ENCODE data around the gene LRFN4. TPM values are rescaled to one million over a fixed set of nuclear protein-coding genes. Genes with fewer than 3 reads are reported as not detected.

Gene LRFN4
- total RNA-seq, 2 experiments from 2014 or later, result 24.6 to 29.8 TPM

DNA sequence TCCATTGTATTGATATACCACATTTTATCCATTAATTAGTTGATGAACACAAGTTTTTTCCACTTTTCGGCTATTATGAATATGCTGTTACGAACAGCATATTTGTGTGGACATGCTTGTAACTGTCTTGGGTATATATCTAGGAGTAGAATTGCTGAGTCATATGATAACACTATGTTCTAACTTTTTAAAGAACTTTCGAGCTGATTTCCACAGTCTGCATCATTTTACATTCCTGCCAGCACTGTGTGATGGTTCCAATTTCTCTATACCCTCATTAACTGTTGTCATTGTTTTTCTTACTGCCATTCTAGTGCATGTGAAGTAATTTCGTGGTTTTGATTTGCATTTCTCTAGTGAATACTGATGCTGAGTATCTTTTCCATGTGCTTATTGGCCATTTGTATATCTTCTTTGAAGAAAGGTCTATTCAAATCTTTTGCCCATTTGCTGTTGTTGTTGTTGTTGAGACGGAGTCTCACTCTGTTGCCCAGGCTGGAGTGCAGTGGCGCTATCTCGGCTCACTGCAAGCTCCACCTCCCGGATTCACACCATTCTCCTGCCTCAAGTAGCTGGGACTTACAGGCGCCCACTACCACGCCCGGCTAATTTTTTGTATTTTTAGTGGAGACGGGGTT, 21.0 kb upstream of the LRFN4 start:
- ChIA-PET CTCF (interaction anchor here (0.9 to 3.4 kb wide), 2 partner anchors 141 to 143 kb away, joined by 3 to 30 read pairs; no protein-coding TSS in a partner anchor), POLR2A (no interaction called here)
- H3K27ac Mint-ChIP-seq, result no peak overlapping the region
- peaks cover 22% of the 10 kb centered on the region for H3K4me1 Mint-ChIP-seq (ENCODE audit: low read depth)
- no peaks in the 10 kb centered on the region for H3K27me3 Mint-ChIP-seq
- no peaks in the 10 kb centered on the region for H3K9me3 Mint-ChIP-seq
- no peak for DNase-seq
- no peak overlapping the region for H3K4me3 Mint-ChIP-seq
- intact Hi-C loops (cut with micrococcal nuclease), result no loop called here
- H3K36me3 Mint-ChIP-seq, result peaks cover 11% of the 10 kb centered on the region

DNA sequence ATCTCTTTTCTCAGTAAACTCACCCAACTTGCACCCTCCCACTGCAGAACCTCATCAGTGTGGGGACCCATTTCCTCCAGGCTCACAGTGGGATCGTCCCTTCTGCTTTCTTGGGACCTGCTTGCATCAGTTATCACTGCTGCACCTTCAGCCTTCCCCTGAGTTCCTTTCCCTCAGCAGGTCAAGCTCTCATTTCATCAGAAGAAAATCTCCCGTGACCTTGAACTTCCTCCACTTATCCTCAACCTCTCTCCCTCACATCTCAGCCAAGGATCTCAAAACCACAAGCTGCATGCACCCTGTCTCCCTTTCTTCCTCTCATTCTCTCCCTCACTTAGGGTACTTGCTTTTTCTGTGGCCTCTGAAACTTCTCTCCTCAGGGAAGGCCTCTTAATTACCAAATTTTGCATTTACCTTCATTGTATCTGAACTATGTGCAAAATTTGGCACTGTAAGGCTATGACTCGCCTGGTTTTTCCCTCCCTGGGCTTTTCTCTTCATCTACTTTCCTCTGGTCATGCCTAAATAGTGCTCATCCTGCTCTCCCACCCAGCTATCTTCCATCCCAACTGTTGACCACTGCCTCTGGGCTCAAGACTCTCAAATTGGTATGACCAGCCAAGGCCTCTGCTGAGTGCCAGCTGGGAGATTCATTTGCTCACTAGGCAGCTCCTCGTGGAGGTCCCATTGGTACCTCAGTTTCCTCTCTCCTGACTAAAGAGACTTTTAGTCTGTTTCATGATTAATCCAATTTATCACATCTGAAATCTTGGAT, 16.4 kb upstream of the LRFN4 start:
- no peaks in the 10 kb centered on the region for H3K9me3 Mint-ChIP-seq
- intact Hi-C loops (cut with micrococcal nuclease), result loop anchor here (5.0 kb wide), 2 partner anchors 223 to 293 kb away; partner anchors contain the start of genes ACTN3, RBM14 and ZDHHC24
- H3K27me3 Mint-ChIP-seq, result no peaks in the 10 kb centered on the region
- ChIA-PET POLR2A (interaction anchor here (4.4 kb wide), 1 partner anchor 14 kb away, joined by 59 read pairs; no protein-coding TSS in a partner anchor), CTCF (interaction anchor here (0.9 kb wide), 1 partner anchor 146 kb away, joined by 3 read pairs; no protein-coding TSS in a partner anchor)
- peak overlapping the region; percentile 69 for H3K27ac Mint-ChIP-seq
- DNase-seq, result no peak
- H3K4me3 Mint-ChIP-seq, result peak overlapping the region; percentile 28
- peaks cover 30% of the 10 kb centered on the region for H3K36me3 Mint-ChIP-seq
- H3K4me1 Mint-ChIP-seq (ENCODE audit: low read depth), result peaks cover 51% of the 10 kb centered on the region

DNA sequence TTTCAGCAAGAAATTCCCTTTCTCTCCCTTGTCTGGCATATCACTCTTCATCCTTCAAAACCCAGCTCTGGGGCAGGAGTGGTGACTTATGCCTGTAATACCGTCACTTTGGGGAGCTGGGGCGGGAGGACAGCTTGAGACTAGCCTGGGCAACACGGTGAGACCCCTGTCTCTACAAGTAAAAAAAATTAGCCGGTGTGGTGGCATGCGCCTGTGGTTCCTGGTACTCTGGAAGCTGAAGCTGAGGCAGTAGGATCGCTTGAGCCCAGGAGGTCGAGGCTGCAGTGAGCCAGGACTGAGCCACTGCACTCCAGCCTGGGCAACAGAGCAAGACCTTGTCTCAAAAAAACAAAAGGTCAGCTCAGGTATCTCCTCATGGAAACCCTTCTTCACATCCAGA, 15.0 kb upstream of the LRFN4 start:
- ChIA-PET CTCF (interaction anchor here (0.7 to 1.8 kb wide), 11 partner anchors 7 to 478 kb away, joined by 3 to 7 read pairs (median 3); partner anchors contain the start of gene SYT12), POLR2A (interaction anchor here (0.8 to 4.4 kb wide), 6 partner anchors 10 to 362 kb away, joined by 3 to 59 read pairs (median 6); partner anchors contain the start of genes DPP3 and RBM4B)
- no peaks in the 10 kb centered on the region for H3K9me3 Mint-ChIP-seq
- H3K36me3 Mint-ChIP-seq, result peaks cover 32% of the 10 kb centered on the region
- DNase-seq, result no peak
- H3K27me3 Mint-ChIP-seq, result no peaks in the 10 kb centered on the region
- H3K27ac Mint-ChIP-seq, result peak overlapping the region; percentile 93
- peak overlapping the region; percentile 97 for H3K4me3 Mint-ChIP-seq
- intact Hi-C loops (cut with micrococcal nuclease), result loop anchor here (2.0 to 5.0 kb wide), 3 partner anchors 117 to 295 kb away; partner anchors contain the start of genes ACTN3, PC, RBM14 and ZDHHC24
- H3K4me1 Mint-ChIP-seq (ENCODE audit: low read depth), result peaks cover 49% of the 10 kb centered on the region

DNA sequence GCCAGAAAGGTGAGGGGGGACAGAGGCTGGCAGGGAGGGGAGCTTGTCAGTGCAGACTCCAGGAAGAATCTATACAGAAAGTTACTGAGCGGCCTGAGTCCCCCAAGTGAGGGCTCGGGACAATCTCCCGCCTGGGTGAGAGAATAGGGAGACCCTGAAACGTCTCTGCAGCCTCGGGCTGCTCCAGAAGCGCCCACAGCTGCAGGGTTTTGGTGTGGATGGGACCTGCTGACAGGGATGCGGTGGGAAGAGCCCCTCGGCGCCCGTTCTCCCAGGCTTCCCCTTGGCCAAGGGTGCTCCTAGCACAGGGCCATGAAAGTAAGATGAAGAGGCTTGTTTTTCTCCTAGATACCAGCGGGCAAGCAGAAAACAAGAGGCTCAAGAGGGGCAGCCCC, 14.4 kb upstream of the LRFN4 start:
- Mint-ChIP-seq H3K4me1 (ENCODE audit: low read depth) (peaks cover 49% of the 10 kb centered on the region), H3K27ac (peak overlapping the region; percentile 93), H3K27me3 (no peaks in the 10 kb centered on the region), H3K9me3 (no peaks in the 10 kb centered on the region), H3K36me3 (peaks cover 32% of the 10 kb centered on the region), H3K4me3 (peak overlapping the region; percentile 97)
- POLR2A ChIA-PET, result interaction anchor here (0.6 to 4.4 kb wide), 12 partner anchors 8 to 477 kb away, joined by 3 to 59 read pairs (median 4); partner anchors contain the start of genes RBM14, RBM4 and RBM4B
- DNase-seq, result no peak
- intact Hi-C loops (cut with micrococcal nuclease), result loop anchor here (2.0 to 5.0 kb wide), 3 partner anchors 116 to 295 kb away; partner anchors contain the start of genes ACTN3, PC, RBM14 and ZDHHC24
- CTCF ChIA-PET, result interaction anchor here (0.6 to 2.1 kb wide), 13 partner anchors 8 to 479 kb away, joined by 3 to 11 read pairs (median 4); partner anchors contain the start of gene SYT12

DNA sequence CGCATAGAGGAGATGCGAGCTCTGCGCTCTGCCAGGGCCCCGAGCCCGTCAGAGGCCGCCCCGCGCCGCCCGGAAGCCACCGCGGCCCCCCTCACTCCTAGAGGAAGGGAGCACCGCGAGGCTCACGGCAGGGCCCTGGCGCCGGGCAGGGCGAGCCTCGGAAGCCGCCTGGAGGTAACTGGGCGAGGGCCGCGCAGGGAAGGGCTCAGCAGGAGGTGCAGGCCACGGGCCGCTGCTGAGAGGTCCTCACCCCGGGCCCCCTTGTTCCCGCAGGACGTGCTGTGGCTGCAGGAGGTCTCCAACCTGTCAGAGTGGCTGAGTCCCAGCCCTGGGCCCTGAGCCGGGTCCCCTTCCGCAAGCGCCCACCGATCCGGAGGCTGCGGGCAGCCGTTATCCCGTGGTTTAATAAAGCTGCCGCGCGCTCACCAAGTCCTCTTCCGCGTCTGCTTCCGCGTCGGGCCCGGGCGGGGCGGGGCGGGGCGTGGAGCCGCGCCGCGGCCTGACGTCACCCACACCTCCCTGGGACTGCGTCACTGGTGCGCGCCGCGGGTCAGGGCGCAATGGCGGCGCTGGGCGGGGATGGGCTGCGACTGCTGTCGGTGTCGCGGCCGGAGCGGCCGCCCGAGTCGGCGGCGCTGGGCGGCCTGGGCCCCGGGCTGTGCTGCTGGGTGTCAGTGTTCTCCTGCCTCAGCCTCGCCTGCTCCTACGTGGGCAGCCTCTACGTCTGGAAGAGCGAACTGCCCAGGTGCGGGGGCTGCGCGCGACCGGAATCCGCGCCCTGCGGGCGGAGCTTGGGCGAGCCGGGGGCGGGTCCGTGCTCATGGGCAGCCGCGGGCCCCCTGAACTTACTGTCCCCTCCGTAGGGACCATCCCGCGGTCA, 13.7 kb upstream of the LRFN4 start, which contains the start of gene RCE1:
RCE1 (plus strand) TSS at position 546 of the 880 bp plus-strand sequence; CDS start at position 561, 15 bp downstream.
- H3K27me3 Mint-ChIP-seq, result no peaks in the 10 kb centered on the region
- ChIA-PET POLR2A (interaction anchor here (0.6 to 4.4 kb wide), 17 partner anchors 9 to 476 kb away, joined by 3 to 59 read pairs (median 3); partner anchors contain the start of genes PC, RBM14, RBM4 and RBM4B), CTCF (interaction anchor here (0.6 to 2.1 kb wide), 13 partner anchors 9 to 179 kb away, joined by 3 to 11 read pairs (median 4); partner anchors contain the start of gene SYT12)

DNA sequence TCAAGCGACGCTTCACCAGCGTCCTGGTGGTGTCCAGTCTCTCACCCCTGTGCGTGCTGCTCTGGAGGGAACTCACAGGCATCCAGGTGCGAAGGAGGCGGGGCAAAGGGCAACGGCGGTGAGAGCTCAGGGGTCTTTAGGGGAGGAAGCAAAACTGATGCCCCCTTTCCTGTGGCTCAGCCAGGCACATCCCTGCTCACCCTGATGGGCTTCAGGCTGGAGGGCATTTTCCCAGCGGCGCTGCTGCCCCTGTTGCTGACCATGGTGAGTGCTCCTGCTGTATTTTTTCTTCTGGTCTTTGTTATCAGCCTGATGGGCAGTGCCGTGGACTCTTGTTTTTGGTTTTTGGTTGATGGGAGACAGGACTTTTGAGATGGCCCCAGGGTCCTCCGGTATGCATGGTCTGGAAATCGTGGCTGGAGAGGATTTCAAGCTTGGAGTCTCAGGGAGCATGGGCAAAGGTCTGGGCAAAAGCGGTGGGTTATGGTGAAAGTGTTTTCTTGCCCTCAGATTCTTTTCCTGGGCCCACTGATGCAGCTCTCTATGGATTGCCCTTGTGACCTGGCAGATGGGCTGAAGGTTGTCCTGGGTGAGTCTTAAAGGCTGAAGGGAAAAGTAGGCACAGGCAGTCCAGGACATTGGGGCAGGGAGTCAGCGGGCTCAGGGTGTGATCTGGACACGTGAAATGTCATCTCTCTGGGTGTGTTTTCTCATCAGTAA, 12.9 kb upstream of the LRFN4 start:
- intact Hi-C loops (cut with micrococcal nuclease), result loop anchor here (1.0 to 5.0 kb wide), 6 partner anchors 12 to 499 kb away; partner anchors contain the start of genes ACTN3, BRMS1, PC and RBM14
- POLR2A ChIA-PET, result interaction anchor here (0.6 to 4.4 kb wide), 13 partner anchors 8 to 530 kb away, joined by 3 to 59 read pairs (median 3); partner anchors contain the start of genes PC, RBM14 and RBM4
- peaks cover 32% of the 10 kb centered on the region for H3K36me3 Mint-ChIP-seq
- peak overlapping the region; percentile 92 for H3K4me3 Mint-ChIP-seq
- peaks cover 49% of the 10 kb centered on the region for H3K4me1 Mint-ChIP-seq (ENCODE audit: low read depth)
- no peaks in the 10 kb centered on the region for H3K27me3 Mint-ChIP-seq
- CTCF ChIA-PET, result interaction anchor here (0.8 to 2.1 kb wide), 6 partner anchors 8 to 165 kb away, joined by 3 to 11 read pairs (median 5); no protein-coding TSS in a partner anchor
- no peaks in the 10 kb centered on the region for H3K9me3 Mint-ChIP-seq
- no peak for DNase-seq
- peak overlapping the region; percentile 93 for H3K27ac Mint-ChIP-seq

More for the DNA sequence above, 13.7 kb upstream of the LRFN4 start, which contains the start of gene RCE1:
- Mint-ChIP-seq H3K4me1 (ENCODE audit: low read depth) (peaks cover 49% of the 10 kb centered on the region), H3K9me3 (no peaks in the 10 kb centered on the region), H3K36me3 (peaks cover 33% of the 10 kb centered on the region), H3K27ac (peak within 1 kb of the TSS; percentile 93), H3K4me3 (peak within 1 kb of the TSS; percentile 97)
- intact Hi-C loops (cut with micrococcal nuclease), result loop anchor here (1.0 to 5.0 kb wide), 6 partner anchors 13 to 498 kb away; partner anchors contain the start of genes ACTN3, BRMS1, PC and RBM14
- DNase-seq, result peak; percentile 94

DNA sequence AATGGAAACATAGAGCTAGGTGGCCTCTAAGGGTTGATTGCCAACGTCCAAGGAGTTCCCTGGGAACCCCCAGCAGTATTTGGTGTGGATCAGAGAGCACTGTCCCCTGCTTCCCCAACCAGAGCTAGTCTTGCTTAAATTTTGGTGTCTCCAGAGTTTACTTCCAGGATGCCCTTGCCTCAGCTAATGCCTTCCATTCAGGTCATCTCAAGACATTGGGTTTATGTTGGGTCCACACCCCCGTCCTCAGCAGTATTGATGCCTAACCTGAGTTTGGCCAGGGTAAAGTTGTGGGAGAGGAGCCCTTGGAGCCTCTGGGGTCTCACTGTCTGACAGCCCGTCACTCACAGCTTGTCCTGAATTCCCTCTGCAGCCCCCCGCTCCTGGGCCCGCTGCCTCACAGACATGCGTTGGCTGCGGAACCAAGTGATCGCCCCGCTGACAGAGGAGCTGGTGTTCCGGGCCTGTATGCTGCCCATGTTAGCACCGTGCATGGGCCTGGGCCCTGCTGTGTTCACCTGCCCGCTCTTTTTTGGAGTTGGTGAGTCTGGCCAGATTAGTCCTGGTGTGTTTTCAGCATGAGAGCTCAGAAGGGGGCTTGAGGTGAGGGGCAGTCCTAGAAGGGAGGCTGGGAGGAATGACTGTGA, 12.2 kb upstream of the LRFN4 start:
- intact Hi-C loops (cut with micrococcal nuclease), result loop anchor here (5.0 kb wide), 2 partner anchors 227 to 297 kb away; partner anchors contain the start of genes ACTN3, RBM14 and ZDHHC24

DNA sequence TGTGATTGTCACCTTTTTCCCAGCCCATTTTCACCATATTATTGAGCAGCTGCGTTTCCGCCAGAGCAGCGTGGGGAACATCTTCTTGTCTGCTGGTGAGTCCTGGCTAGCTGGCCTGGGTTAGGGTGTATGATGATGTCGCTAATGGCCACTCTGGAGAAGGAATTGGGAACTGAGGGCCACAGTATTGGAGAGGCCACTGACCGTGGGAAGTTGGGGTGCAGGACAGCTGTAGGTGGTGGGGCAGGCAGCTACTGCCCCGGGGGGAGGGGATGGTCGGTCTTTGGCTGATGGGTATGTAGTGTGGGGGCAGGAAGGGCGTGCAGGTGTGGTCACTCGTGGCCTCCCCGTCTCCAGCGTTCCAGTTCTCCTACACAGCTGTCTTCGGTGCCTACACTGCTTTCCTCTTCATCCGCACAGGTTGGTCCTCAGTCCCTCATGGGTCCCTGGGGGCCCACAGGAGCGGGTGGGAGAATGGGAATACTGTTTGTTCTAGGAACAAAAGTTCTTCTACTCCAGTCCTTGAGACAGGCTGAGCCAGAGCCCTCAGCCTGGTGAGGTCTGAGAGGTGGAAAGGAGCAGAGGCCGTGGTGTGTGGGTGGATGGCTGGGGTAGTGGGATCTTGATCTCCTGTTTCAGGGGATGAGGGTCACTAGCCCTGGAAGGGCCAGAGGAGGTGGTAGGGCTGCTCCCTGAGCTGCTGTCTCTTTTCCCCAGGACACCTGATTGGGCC, 11.6 kb upstream of the LRFN4 start:
- peak overlapping the region; percentile 92 for H3K4me3 Mint-ChIP-seq
- ChIA-PET CTCF (interaction anchor here (0.6 to 2.1 kb wide), 2 partner anchors 27 to 131 kb away, joined by 3 to 5 read pairs; no protein-coding TSS in a partner anchor), POLR2A (interaction anchor here (1.1 to 4.4 kb wide), 3 partner anchors 10 to 532 kb away, joined by 3 to 59 read pairs (median 5); no protein-coding TSS in a partner anchor)
- H3K27ac Mint-ChIP-seq, result no peak overlapping the region
- intact Hi-C loops (cut with micrococcal nuclease), result no loop called here
- no peak for DNase-seq
- H3K36me3 Mint-ChIP-seq, result peaks cover 28% of the 10 kb centered on the region
- peaks cover 35% of the 10 kb centered on the region for H3K4me1 Mint-ChIP-seq (ENCODE audit: low read depth)
- no peaks in the 10 kb centered on the region for H3K27me3 Mint-ChIP-seq
- no peaks in the 10 kb centered on the region for H3K9me3 Mint-ChIP-seq

More for the DNA sequence above, 12.2 kb upstream of the LRFN4 start:
- Mint-ChIP-seq H3K9me3 (no peaks in the 10 kb centered on the region), H3K4me1 (ENCODE audit: low read depth) (peaks cover 42% of the 10 kb centered on the region), H3K27me3 (no peaks in the 10 kb centered on the region), H3K4me3 (peak overlapping the region; percentile 92), H3K27ac (peak overlapping the region; percentile 93), H3K36me3 (peaks cover 30% of the 10 kb centered on the region)
- POLR2A ChIA-PET, result interaction anchor here (1.1 to 4.4 kb wide), 2 partner anchors 10 to 531 kb away, joined by 3 to 59 read pairs; no protein-coding TSS in a partner anchor
- no peak for DNase-seq
- CTCF ChIA-PET, result interaction anchor here (0.6 to 2.1 kb wide), 5 partner anchors 7 to 131 kb away, joined by 3 to 11 read pairs (median 5); no protein-coding TSS in a partner anchor

DNA sequence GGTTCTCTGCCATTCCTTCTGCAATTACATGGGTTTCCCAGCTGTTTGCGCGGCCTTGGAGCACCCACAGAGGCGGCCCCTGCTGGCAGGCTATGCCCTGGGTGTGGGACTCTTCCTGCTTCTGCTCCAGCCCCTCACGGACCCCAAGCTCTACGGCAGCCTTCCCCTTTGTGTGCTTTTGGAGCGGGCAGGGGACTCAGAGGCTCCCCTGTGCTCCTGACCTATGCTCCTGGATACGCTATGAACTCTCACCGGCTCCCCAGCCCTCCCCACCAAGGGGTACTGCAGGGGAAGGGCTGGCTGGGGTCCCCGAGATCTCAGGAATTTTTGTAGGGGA, 11.0 kb upstream of the LRFN4 start:
- H3K9me3 Mint-ChIP-seq, result no peaks in the 10 kb centered on the region
- H3K27ac Mint-ChIP-seq, result no peak overlapping the region
- intact Hi-C loops (cut with micrococcal nuclease), result no loop called here
- no peak for DNase-seq
- H3K27me3 Mint-ChIP-seq, result no peaks in the 10 kb centered on the region
- H3K4me3 Mint-ChIP-seq, result no peak overlapping the region
- peaks cover 30% of the 10 kb centered on the region for H3K4me1 Mint-ChIP-seq (ENCODE audit: low read depth)
- POLR2A ChIA-PET, result interaction anchor here (1.3 to 1.6 kb wide), 2 partner anchors 10 to 207 kb away, joined by 3 to 5 read pairs; partner anchors contain the start of gene RBM4
- H3K36me3 Mint-ChIP-seq, result peaks cover 23% of the 10 kb centered on the region
- CTCF ChIA-PET, result interaction anchor here (0.6 kb wide), 1 partner anchor 229 kb away, joined by 3 read pairs; no protein-coding TSS in a partner anchor

Measured in activated CD4-positive, alpha-beta memory T cell treated with anti-CD3 and anti-CD28 coated beads for 36 hours (primary cell).